ENCODE results near the gene KRT6B.

The KRT6B gene

GRCh38 chr12:52407918-52408317 lies 44.0 kb downstream of the KRT6B start:
- no peak for DNase-seq (ENCODE audit: low spot score)
- no peak for TF ChIP-seq CTCF (IDR thresholded peaks at IDR 0.05; ENCODE audit: extremely low read depth, missing control alignments)

- DNase-seq (ENCODE audit: low spot score), result no peak
- no peak for TF ChIP-seq CTCF (IDR thresholded peaks at IDR 0.05; ENCODE audit: extremely low read depth, missing control alignments)
Observed at GRCh38 chr12:52405922-52406385, 46.0 kb downstream of the KRT6B start, which contains the start of gene KRT82. KRT82 (minus strand) TSS chr12:52406335; CDS start chr12:52406277, 58 bp downstream.

- no peak for DNase-seq (ENCODE audit: low spot score)
- no peak for TF ChIP-seq CTCF (IDR thresholded peaks at IDR 0.05; ENCODE audit: extremely low read depth, missing control alignments)
Observed at GRCh38 chr12:52404951-52405350, 47.0 kb downstream of the KRT6B start.

- DNase-seq (ENCODE audit: low spot score), result no peak
- no peak for TF ChIP-seq CTCF (IDR thresholded peaks at IDR 0.05; ENCODE audit: extremely low read depth, missing control alignments)
Observed at GRCh38 chr12:52403561-52403960, 48.4 kb downstream of the KRT6B start.

- no peak for DNase-seq (ENCODE audit: low spot score)
- no peak for TF ChIP-seq CTCF (IDR thresholded peaks at IDR 0.05; ENCODE audit: extremely low read depth, missing control alignments)
Observed at GRCh38 chr12:52402873-52403540, 48.9 kb downstream of the KRT6B start.

GRCh38 chr12:52402377-52402776 lies 49.6 kb downstream of the KRT6B start:
- TF ChIP-seq CTCF (IDR thresholded peaks at IDR 0.05; ENCODE audit: extremely low read depth, missing control alignments), result no peak
- DNase-seq (ENCODE audit: low spot score), result no peak

GRCh38 chr12:52401926-52402325 lies 50.0 kb downstream of the KRT6B start:
- no peak for TF ChIP-seq CTCF (IDR thresholded peaks at IDR 0.05; ENCODE audit: extremely low read depth, missing control alignments)
- DNase-seq (ENCODE audit: low spot score), result no peak

All from GM20000 (cell line).